OCI-LY3 (cell line): ENCODE data around the gene HOXA9.

Source experiments
- H2AFZ ChIP-seq: fragments of 200-600, 300-600 bp; shearing (Covaris generic); 2 replicates; pipeline ENCODE4 v1.6.0; 2014; ENCODE audit warnings: antibody characterized with exemption, low read depth, low read length
- H3K27ac ChIP-seq: fragments of 200-600, 300-600 bp; sonication (generic); 2 replicates; pipeline ENCODE4 v1.5.1; 2014; ENCODE audit warnings: mild to moderate bottlenecking, low read length, moderate library complexity, mixed read lengths
- H3K27me3 ChIP-seq: fragments of 200-600, 300-600 bp; sonication (generic); 2 replicates; pipeline ENCODE4 v1.6.1; 2014; ENCODE audit warnings: low read depth, low read length, mixed read lengths
- H3K36me3 ChIP-seq: fragments of 200-600, 300-600 bp; sonication (generic); replicated peaks from 2 replicates; pipeline ENCODE3; 2014; ENCODE audit warnings: low read depth, low read length, mixed read lengths
- H3K4me1 ChIP-seq: fragments of 300-600, 200-600 bp; sonication (generic); 2 replicates; pipeline ENCODE4 v1.6.1; 2014; ENCODE audit warnings: low read length, mixed read lengths
- H3K4me2 ChIP-seq: fragments of 200-600, 300-600 bp; sonication (generic); 2 replicates; pipeline ENCODE4 v1.6.1; 2014; ENCODE audit warnings: low read length, mixed read lengths
- H3K4me3 ChIP-seq: fragments of 300-600, 200-600 bp; sonication (generic); 2 replicates; pipeline ENCODE4 v1.5.1; 2014; ENCODE audit warnings: antibody characterized with exemption, mild to moderate bottlenecking, low read length, moderate library complexity
- H3K79me2 ChIP-seq: fragments of 300-600, 200-600 bp; shearing (Covaris generic); 2 replicates; pipeline ENCODE4 v1.6.1; 2014; ENCODE audit warnings: mild to moderate bottlenecking, low read length, mixed read lengths
- H3K9ac ChIP-seq: fragments of 300-600, 200-600 bp; shearing (Covaris generic); 2 replicates; pipeline ENCODE4 v1.6.0; 2014; ENCODE audit warnings: mild to moderate bottlenecking, low read length, moderate library complexity
- H3K9me3 ChIP-seq: fragments of 200-600, 300-600 bp; shearing (Covaris generic); 2 replicates; pipeline ENCODE4 v1.6.1; 2014; ENCODE audit warnings: low read length, mixed read lengths; ENCODE audit not compliant: insufficient read depth
- H4K20me1 ChIP-seq: fragments of 200-600, 300-600 bp; sonication (generic); 2 replicates; pipeline ENCODE4 v1.6.1; 2016; ENCODE audit warnings: low read length, mixed read lengths; ENCODE audit not compliant: insufficient read depth
- CTCF ChIP-seq: fragments of 200-600, 300-600 bp; sonication (generic); IDR thresholded peaks from 2 replicates; pipeline ENCODE4 v1.5.1; 2014; ENCODE audit warnings: antibody characterized with exemption, low read length, low read depth
- EZH2phosphoT487 ChIP-seq: fragments of 200-600 bp; shearing (Covaris generic); IDR thresholded peaks from 2 replicates; pipeline ENCODE4 v1.6.1; 2018; ENCODE audit warnings: antibody characterized with exemption, mixed run types, low read depth

HOXA9 gene

GRCh38 chr7:27129729-27130539, 35.4 kb downstream of the HOXA9 start:
- Histone ChIP-seq H3K9me3 (no peaks in the 10 kb centered on the region), H3K36me3 (no peaks in the 10 kb centered on the region), H3K9ac (no peak overlapping the region), H2AFZ (no peak overlapping the region), H3K4me2 (no peak overlapping the region), H3K79me2 (no peaks in the 10 kb centered on the region), H4K20me1 (peaks cover 5% of the 10 kb centered on the region; the same call in 1 of the 2 replicates), H3K4me3 (no peak overlapping the region), H3K27me3 (no peaks in the 10 kb centered on the region; the same call in 1 of the 2 replicates), H3K4me1 (peaks cover 11% of the 10 kb centered on the region), H3K27ac (no peak overlapping the region)
- TF ChIP-seq CTCF (no peak), EZH2phosphoT487 (no peak)

DNA sequence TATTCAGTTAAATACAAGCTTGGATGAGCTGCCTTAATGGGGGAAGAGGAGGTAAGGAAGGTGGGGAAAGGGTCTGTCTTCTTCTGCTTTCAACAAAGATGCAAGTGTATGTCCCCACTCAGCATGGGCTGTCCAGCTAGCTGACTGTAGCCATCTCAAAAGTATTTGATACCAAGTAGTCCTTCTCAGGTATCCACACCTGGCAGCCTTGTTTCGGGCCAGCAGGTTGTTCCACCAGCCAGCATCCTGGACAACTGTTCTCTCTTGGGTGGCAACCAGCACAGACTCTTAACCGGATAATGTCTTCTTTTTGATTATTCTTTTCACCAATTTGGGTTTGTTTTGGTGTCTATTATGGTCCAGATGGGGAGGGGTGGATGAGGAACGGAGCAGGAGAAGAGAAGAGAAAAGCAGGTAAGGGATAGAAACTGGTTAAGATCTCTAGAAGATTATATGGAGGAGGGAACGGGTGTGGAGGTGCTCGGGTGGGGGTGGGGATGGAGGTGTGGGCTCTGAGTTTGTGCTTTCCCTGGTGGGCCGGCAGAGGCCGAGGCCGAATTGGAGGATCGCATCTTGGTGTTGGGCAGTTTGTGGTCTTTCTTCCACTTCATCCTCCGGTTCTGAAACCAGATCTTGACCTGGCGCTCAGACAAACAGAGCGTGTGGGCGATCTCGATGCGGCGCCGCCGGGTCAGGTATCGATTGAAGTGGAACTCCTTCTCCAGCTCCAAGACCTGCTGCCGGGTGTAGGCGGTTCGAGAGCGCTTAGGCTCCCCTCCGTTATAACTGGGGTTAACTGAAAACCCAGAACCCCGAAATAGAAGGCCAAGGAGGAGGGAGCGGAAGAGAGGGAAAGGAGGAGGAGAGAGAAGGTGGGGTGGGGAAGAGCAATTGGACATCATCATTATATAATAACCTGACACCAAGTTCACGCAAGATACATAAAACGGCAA, 36.3 kb downstream of the HOXA9 start:
- H3K36me3 ChIP-seq: no peaks in the 10 kb centered on the region
- H3K27me3 ChIP-seq: no peaks in the 10 kb centered on the region; the same call in 1 of the 2 replicates
- H3K4me1 ChIP-seq: peaks cover 2% of the 10 kb centered on the region
- no peaks in the 10 kb centered on the region for H3K9me3 ChIP-seq
- H3K27ac ChIP-seq: no peak overlapping the region
- no peak overlapping the region for H2AFZ ChIP-seq
- no peaks in the 10 kb centered on the region for H3K79me2 ChIP-seq
- no peak for TF ChIP-seq EZH2phosphoT487
- TF ChIP-seq CTCF: no peak
- H3K9ac ChIP-seq: no peak overlapping the region
- H3K4me2 ChIP-seq: no peak overlapping the region
- no peak overlapping the region for H3K4me3 ChIP-seq
- no peaks in the 10 kb centered on the region for H4K20me1 ChIP-seq

DNA sequence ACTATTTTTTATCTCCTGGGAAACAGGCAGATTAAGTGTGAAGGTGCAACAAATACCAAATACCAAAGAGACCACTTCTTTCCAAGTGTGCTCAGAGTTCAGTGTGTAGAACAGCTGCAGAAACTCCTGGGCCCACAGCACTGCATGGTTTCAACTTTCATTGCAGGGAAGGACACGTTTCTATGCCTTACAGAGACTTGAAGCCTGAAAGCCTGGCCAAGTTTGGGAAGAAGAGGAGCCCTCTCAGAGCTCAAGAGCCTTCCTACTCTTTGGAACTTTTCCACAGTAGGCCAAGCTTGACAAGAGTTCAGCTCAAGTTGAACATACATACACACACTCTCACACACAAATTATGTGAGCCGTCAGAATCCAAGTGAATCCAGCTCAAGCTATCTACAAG, 37.3 kb downstream of the HOXA9 start:
- H3K4me3 ChIP-seq: no peak overlapping the region
- H3K36me3 ChIP-seq: no peaks in the 10 kb centered on the region
- no peaks in the 10 kb centered on the region; the same call in 1 of the 2 replicates for H3K27me3 ChIP-seq
- H2AFZ ChIP-seq: no peak overlapping the region
- H3K4me2 ChIP-seq: no peak overlapping the region
- H4K20me1 ChIP-seq: no peaks in the 10 kb centered on the region
- no peak overlapping the region for H3K9ac ChIP-seq
- no peaks in the 10 kb centered on the region for H3K9me3 ChIP-seq
- H3K27ac ChIP-seq: no peak overlapping the region
- H3K79me2 ChIP-seq: no peaks in the 10 kb centered on the region
- TF ChIP-seq CTCF: no peak
- no peak for TF ChIP-seq EZH2phosphoT487
- no peaks in the 10 kb centered on the region for H3K4me1 ChIP-seq
